Upper lobe of left lung (tissue), 4 donors: ENCODE results near the gene RCAN3.

Experiments used
- CTCF ChIP-seq, 6 experiments: fragments of 450-650 bp in 4 of 6; fragments of 200-600 bp in 2 of 6; sonication (generic) in 2 of 6; IDR thresholded peaks; one replicate each; pipeline ENCODE4 v1.5.1; 2016 to 2019; ENCODE audit warnings: antibody characterized with exemption in 6 of 6
- EP300 ChIP-seq, 4 donors: sonication (generic); formaldehyde crosslinking; IDR thresholded peaks; one replicate each; pipeline ENCODE4 v1.5.1; 2017; ENCODE audit warnings: antibody characterized with exemption in 4 of 4, control low read depth in 2 of 4
- POLR2A ChIP-seq, 4 donors: fragments of 450-650 bp; IDR thresholded peaks; one replicate each; pipeline ENCODE4 v1.5.1; 2016 to 2017; ENCODE audit warnings: antibody characterized with exemption in 4 of 4, mild to moderate bottlenecking in 2 of 4
- POLR2AphosphoS5 ChIP-seq, 2 donors: sonication (generic); formaldehyde crosslinking; IDR thresholded peaks; one replicate each; pipeline ENCODE4 v1.5.1; 2017; ENCODE audit warnings: antibody characterized with exemption in 2 of 2

DNA sequence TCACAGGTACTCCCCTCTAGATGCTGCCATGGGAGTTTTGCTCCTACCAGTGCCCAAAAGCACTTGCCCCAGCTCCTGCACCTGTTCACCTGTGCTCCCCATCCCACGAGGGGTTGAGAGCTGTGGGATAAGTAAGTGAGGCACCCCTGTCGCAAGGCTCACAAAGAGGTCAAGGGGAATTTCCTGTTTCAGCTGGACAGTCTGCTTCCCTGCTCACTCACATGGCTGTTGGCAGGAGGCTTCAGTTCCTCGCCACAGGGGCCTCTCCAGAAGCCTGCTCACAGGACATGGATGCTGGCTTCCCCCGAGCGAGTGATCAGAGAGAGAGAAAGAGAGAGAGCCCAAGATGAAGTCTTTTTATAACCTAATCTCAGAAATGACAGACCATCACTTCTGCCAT, 44.6 kb downstream of the RCAN3 start:
- TF ChIP-seq POLR2A (IDR thresholded peaks at IDR 0.05) (no peak), POLR2AphosphoS5 (IDR thresholded peaks at IDR 0.05) (no peak), CTCF (IDR thresholded peaks at IDR 0.05) (no peak), EP300 (IDR thresholded peaks at IDR 0.05) (no peak)
